Measurements from ENCODE around the gene SYNGAP1. TPM values are rescaled to one million over a fixed set of nuclear protein-coding genes. Genes with fewer than 3 reads are reported as not detected.

Gene SYNGAP1
- total and polyA plus RNA-seq, 2 of the 4 experiments (the other 2 are of a cell fraction), result 1.4 to 17.0 TPM

GRCh38 chr6:33406126-33406525, 13.7 kb upstream of the SYNGAP1 start:
- no peaks in the 10 kb centered on the region; the same call in 1 of the 2 replicates for H4K20me1 ChIP-seq (ENCODE audit: insufficient read depth, low read length)
- TF ChIP-seq CTCF (conservative IDR thresholded peaks at IDR 0.05; ENCODE audit: low read depth, low read length) (no peak), USF2 (IDR thresholded peaks at IDR 0.05; ENCODE audit: low read depth, low read length) (no peak), NFE2L2 (IDR thresholded peaks at IDR 0.05; ENCODE audit: low read depth, low read length) (no peak), MAZ (IDR thresholded peaks at IDR 0.05; ENCODE audit: borderline replicate concordance, low read depth, low read length) (no peak), POLR2A (IDR thresholded peaks at IDR 0.05; ENCODE audit: low read depth, low read length) (no peak), ELK1 (IDR thresholded peaks at IDR 0.05; ENCODE audit: borderline replicate concordance, low read depth, low read length) (no peak), SMC3 (IDR thresholded peaks at IDR 0.05; ENCODE audit: low read depth, low read length) (no peak), RFX5 (IDR thresholded peaks at IDR 0.05; ENCODE audit: low read depth, low read length) (no peak), RCOR1 (IDR thresholded peaks at IDR 0.05; ENCODE audit: insufficient replicate concordance, low read length) (no peak), MAFK (IDR thresholded peaks at IDR 0.05; ENCODE audit: low read depth, low read length) (no peak), RAD21 (IDR thresholded peaks at IDR 0.05; ENCODE audit: low read length) (no peak)
- POLR2A ChIA-PET (ENCODE audit: unreplicated experiment), result no interaction called here
- no peak overlapping the region for H2BK20ac ChIP-seq (ENCODE audit: low read depth, low read length)
- intact Hi-C loops (cut with micrococcal nuclease), result no loop called here
- DNase-seq, result no peak
- H2AK5ac ChIP-seq (ENCODE audit: low read depth, low read length), result no peak overlapping the region
- H2AK9ac ChIP-seq (replicated peaks; ENCODE audit: low read depth, low read length, poor library complexity), result no peak overlapping the region
- H3K4ac ChIP-seq (ENCODE audit: low read depth, low read length), result no peak overlapping the region
- H3K4me1 ChIP-seq (ENCODE audit: control insufficient read depth, insufficient read depth, low read length), result no peaks in the 10 kb centered on the region
- no peak overlapping the region for H4K8ac ChIP-seq (ENCODE audit: low read depth in 2 of 2, low read length in 2 of 2)
- H4K5ac ChIP-seq (ENCODE audit: low read depth, low read length), result no peak overlapping the region
- in situ Hi-C loops (cut with MboI; ENCODE audit: low sequenced_read_pairs), result no loop called here
- no peak overlapping the region for H3K23ac ChIP-seq (ENCODE audit: low read depth, low read length)
- H4K91ac ChIP-seq (ENCODE audit: insufficient read depth, low read depth, low read length), result no peak overlapping the region
- no peaks in the 10 kb centered on the region for H3K9me1 ChIP-seq (ENCODE audit: insufficient read depth, low read length)
- H3K18ac ChIP-seq (ENCODE audit: low read depth, low read length), result no peak overlapping the region
- no peak overlapping the region for H2AFZ ChIP-seq (replicated peaks; ENCODE audit: low read length, poor library complexity)
- H3K14ac ChIP-seq (replicated peaks; ENCODE audit: low read depth, low read length), result no peak overlapping the region
- no peaks in the 10 kb centered on the region for H3K27me3 ChIP-seq (ENCODE audit: control insufficient read depth, insufficient read depth, low read length)
- dilution Hi-C loops (cut with HindIII; ENCODE audit: low sequenced_read_pairs, unreplicated experiment), result no loop called here
- no peak for ATAC-seq (ENCODE audit: low read depth)
- H2BK15ac ChIP-seq (ENCODE audit: low read depth, low read length), result no peak overlapping the region
- WGBS, 2 experiments (ENCODE audit: extremely low coverage in 2 of 2, insufficient read length in 1 of 2), result 89% methylated on average over 5 of the region's 17 CpGs; no CpG with 5 or more reads in 1 of the 2 experiments
- H3K9ac ChIP-seq (ENCODE audit: low read depth, low read length), result no peak overlapping the region
- H2BK120ac ChIP-seq (ENCODE audit: low read depth, low read length), result no peak overlapping the region
- CTCF ChIA-PET, result no interaction called here
- BruUV-seq (replicated peaks), result no TSS peak
- peaks cover 21% of the 10 kb centered on the region for H3K36me3 ChIP-seq (ENCODE audit: control insufficient read depth, insufficient read depth, low read length)
- H2BK5ac ChIP-seq (ENCODE audit: low read depth, low read length, poor library complexity, severe bottlenecking), result no peak overlapping the region
- peaks cover 14 to 38% of the 10 kb centered on the region in 2 experiments; a peak in 3 of 4 replicates for H3K79me1 ChIP-seq (ENCODE audit: low read depth in 1 of 2, low read length in 2 of 2)
- no peaks in the 10 kb centered on the region for H3K9me3 ChIP-seq (ENCODE audit: control insufficient read depth, insufficient read depth, low read length)
- H3K4me3 ChIP-seq (ENCODE audit: insufficient read depth, low read depth, low read length), result no peak overlapping the region
- H3K56ac ChIP-seq (ENCODE audit: extremely low read depth, insufficient read depth, low read length), result no peak overlapping the region
- H3K4me2 ChIP-seq (ENCODE audit: low read depth, low read length), result no peak overlapping the region
- no peak overlapping the region for H3K27ac ChIP-seq (ENCODE audit: insufficient read depth, low read length)
